ENCODE data around the gene PPP1CB.

Gene PPP1CB

GRCh38 chr2:28729698-28730097 is 21.9 kb upstream of the PPP1CB start:
- Histone ChIP-seq H3K36me3 (ENCODE audit: control insufficient read depth in 2 of 2, insufficient read depth in 1 of 2, low read length in 2 of 2) (no peaks in the 10 kb centered on the region), H3K9me3 (ENCODE audit: control insufficient read depth, insufficient read depth, low read depth, low read length) (no peaks in the 10 kb centered on the region), H3K4me1 (ENCODE audit: control insufficient read depth, insufficient read depth, low read length) (no peaks in the 10 kb centered on the region), H3K4me3 (ENCODE audit: low read depth, low read length) (no peak overlapping the region), H3K27ac (ENCODE audit: extremely low read depth, low read depth, low read length) (no peak overlapping the region)
- CTCF ChIA-PET: interaction anchor here (0.6 to 1.4 kb wide), 4 partner anchors 11 to 1007 kb away, joined by 3 to 4 read pairs (median 4); no protein-coding TSS in a partner anchor
- TF ChIP-seq ZNF366 (tag by site-specific recombination; conservative IDR thresholded peaks at IDR 0.05): peak; percentile 54; the same call in 1 of the 2 replicates
- peak; percentile 34; the same call in 1 of the 2 replicates for TF ChIP-seq PRDM6 (tag by site-specific recombination; IDR thresholded peaks at IDR 0.05)
- TF ChIP-seq ZNF521 (tag by site-specific recombination; IDR thresholded peaks at IDR 0.05): no peak
- TF ChIP-seq ZNF169 (tag by site-specific recombination; IDR thresholded peaks at IDR 0.05): no peak
- TF ChIP-seq ZNF600 (tag by site-specific recombination; IDR thresholded peaks at IDR 0.05): no peak
- peak; percentile 72 for TF ChIP-seq ZNF660 (tag by site-specific recombination; IDR thresholded peaks at IDR 0.05)
- TF ChIP-seq ZNF404 (tag by site-specific recombination; IDR thresholded peaks at IDR 0.05): no peak
- POLR2A ChIA-PET: no interaction called here

- Histone ChIP-seq H3K36me3 (ENCODE audit: control insufficient read depth in 2 of 2, insufficient read depth in 1 of 2, low read length in 2 of 2) (no peaks in the 10 kb centered on the region), H3K27ac (ENCODE audit: extremely low read depth, low read depth, low read length) (no peak overlapping the region), H3K4me3 (ENCODE audit: low read depth, low read length) (no peak overlapping the region), H3K9me3 (ENCODE audit: control insufficient read depth, insufficient read depth, low read depth, low read length) (no peaks in the 10 kb centered on the region), H3K4me1 (ENCODE audit: control insufficient read depth, insufficient read depth, low read length) (no peaks in the 10 kb centered on the region)
- ChIA-PET POLR2A (interaction anchor here (0.6 kb wide), 1 partner anchor 13 kb away, joined by 5 read pairs; no protein-coding TSS in a partner anchor), CTCF (no interaction called here)
- TF ChIP-seq ZNF362 (tag by site-specific recombination; IDR thresholded peaks at IDR 0.05) (peak; percentile 74; the same call in 1 of the 2 replicates), PATZ1 (tag by site-specific recombination; IDR thresholded peaks at IDR 0.05) (no peak), SP2 (tag by site-specific recombination; IDR thresholded peaks at IDR 0.05) (no peak), ZBTB8A (tag by site-specific recombination; IDR thresholded peaks at IDR 0.05) (no peak), ZNF571 (tag by site-specific recombination; IDR thresholded peaks at IDR 0.05) (no peak)
These were observed 20.9 kb upstream of the PPP1CB start for GRCh38 chr2:28730641-28731146.

- POLR2A ChIA-PET: no interaction called here
- no peak overlapping the region for H3K4me3 ChIP-seq (ENCODE audit: low read depth, low read length)
- no peaks in the 10 kb centered on the region for H3K36me3 ChIP-seq (ENCODE audit: control insufficient read depth in 2 of 2, insufficient read depth in 1 of 2, low read length in 2 of 2)
- H3K4me1 ChIP-seq (ENCODE audit: control insufficient read depth, insufficient read depth, low read length): no peaks in the 10 kb centered on the region
- CTCF ChIA-PET: interaction anchor here (0.6 to 1.2 kb wide), 3 partner anchors 13 to 141 kb away, joined by 3 read pairs; no protein-coding TSS in a partner anchor
- no peaks in the 10 kb centered on the region for H3K9me3 ChIP-seq (ENCODE audit: control insufficient read depth, insufficient read depth, low read depth, low read length)
- H3K27ac ChIP-seq (ENCODE audit: extremely low read depth, low read depth, low read length): no peak overlapping the region
- TF ChIP-seq ZNF555 (tag by site-specific recombination; conservative IDR thresholded peaks at IDR 0.05): no peak
- no peak for TF ChIP-seq REPIN1 (tag by site-specific recombination; IDR thresholded peaks at IDR 0.05; ENCODE audit: low read depth)
- no peak for TF ChIP-seq ZNF223 (tag by site-specific recombination; IDR thresholded peaks at IDR 0.05)
- TF ChIP-seq ZNF621 (tag by site-specific recombination; IDR thresholded peaks at IDR 0.05): no peak
- no peak for TF ChIP-seq ZNF776 (tag by site-specific recombination; IDR thresholded peaks at IDR 0.05; ENCODE audit: borderline replicate concordance)
- TF ChIP-seq ZNF777 (tag by site-specific recombination; IDR thresholded peaks at IDR 0.05; ENCODE audit: borderline replicate concordance): no peak
- TF ChIP-seq ZNF202 (tag by site-specific recombination; IDR thresholded peaks at IDR 0.05; ENCODE audit: borderline replicate concordance): no peak
- no peak for TF ChIP-seq ZNF518A (tag by site-specific recombination; conservative IDR thresholded peaks at IDR 0.05; ENCODE audit: low read depth)
- no peak for TF ChIP-seq WT1 (tag by site-specific recombination; IDR thresholded peaks at IDR 0.05)
- TF ChIP-seq ZNF544 (tag by site-specific recombination; IDR thresholded peaks at IDR 0.05): no peak
- TF ChIP-seq ZNF626 (tag by site-specific recombination; IDR thresholded peaks at IDR 0.05): no peak
These were observed 16.1 kb upstream of the PPP1CB start for GRCh38 chr2:28735511-28735910.

Data from HEK293 (cell line).